LNCaP clone FGC (cell line): Measurements from ENCODE around the gene TMEM266.

Experiments used
- DNase-seq: peaks from one replicate; pipeline ENCODE4 v3.0.0-alpha.2; 2011; ENCODE audit warnings: low read depth
- H3K4me3 ChIP-seq: 2 replicates; pipeline ENCODE4 v1.5.1; 2011; ENCODE audit warnings: mild to moderate bottlenecking, low read depth, low read length, control low read depth
- TF ChIP-seq, protein P1 (sequence below): IDR thresholded peaks from 2 replicates; pipeline ENCODE4 v1.5.1; 2012; ENCODE audit warnings: mild to moderate bottlenecking; ENCODE audit not compliant: control insufficient read depth, insufficient read depth; ENCODE audit errors: extremely low read depth

The TMEM266 gene

GRCh38 chr15:76105911-76106310 lies 46.1 kb downstream of the TMEM266 start:
- TF ChIP-seq, protein P1, sequence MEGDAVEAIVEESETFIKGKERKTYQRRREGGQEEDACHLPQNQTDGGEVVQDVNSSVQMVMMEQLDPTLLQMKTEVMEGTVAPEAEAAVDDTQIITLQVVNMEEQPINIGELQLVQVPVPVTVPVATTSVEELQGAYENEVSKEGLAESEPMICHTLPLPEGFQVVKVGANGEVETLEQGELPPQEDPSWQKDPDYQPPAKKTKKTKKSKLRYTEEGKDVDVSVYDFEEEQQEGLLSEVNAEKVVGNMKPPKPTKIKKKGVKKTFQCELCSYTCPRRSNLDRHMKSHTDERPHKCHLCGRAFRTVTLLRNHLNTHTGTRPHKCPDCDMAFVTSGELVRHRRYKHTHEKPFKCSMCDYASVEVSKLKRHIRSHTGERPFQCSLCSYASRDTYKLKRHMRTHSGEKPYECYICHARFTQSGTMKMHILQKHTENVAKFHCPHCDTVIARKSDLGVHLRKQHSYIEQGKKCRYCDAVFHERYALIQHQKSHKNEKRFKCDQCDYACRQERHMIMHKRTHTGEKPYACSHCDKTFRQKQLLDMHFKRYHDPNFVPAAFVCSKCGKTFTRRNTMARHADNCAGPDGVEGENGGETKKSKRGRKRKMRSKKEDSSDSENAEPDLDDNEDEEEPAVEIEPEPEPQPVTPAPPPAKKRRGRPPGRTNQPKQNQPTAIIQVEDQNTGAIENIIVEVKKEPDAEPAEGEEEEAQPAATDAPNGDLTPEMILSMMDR: no peak
- peak; percentile 8 for DNase-seq
- H3K4me3 ChIP-seq: no peak overlapping the region

GRCh38 chr15:76107169-76107568 lies 47.4 kb downstream of the TMEM266 start:
- TF ChIP-seq, protein P1: no peak
- no peak overlapping the region for H3K4me3 ChIP-seq

DNA sequence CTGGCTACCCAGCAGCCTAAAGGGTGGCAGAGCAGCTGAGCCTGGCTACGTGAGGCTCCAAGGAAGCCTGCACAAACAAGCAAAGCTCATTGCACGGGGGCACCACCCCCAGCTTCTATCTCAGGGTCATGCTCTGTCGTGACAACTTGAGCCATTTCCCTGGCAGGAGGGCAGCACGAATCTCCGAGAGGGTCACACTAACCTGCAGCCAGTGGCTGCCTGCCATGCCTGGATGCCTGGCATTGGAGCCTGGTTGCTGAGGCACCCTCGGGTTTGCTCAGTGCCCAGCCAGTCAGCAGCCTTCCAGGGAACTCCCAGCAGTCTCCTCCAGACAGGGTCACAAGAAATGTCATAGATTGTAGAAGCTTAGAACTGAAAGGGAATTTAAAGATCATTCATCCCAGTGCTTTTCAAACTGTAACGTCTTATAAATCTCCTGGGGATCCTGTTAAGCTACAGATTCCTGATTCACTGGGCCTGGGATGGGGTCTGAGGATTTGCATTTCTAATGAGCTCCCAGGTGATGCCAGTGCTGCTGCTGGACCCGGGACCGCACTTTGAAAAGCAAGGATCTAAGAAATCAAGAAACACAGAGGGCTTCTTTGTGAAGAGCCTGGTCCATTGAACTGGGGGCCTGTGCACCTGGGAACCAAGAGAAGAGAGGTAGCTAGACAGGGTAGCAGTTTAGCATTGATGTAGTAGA lies 48.4 kb downstream of the TMEM266 start:
- TF ChIP-seq, protein P1: no peak
- DNase-seq: no peak
- no peak overlapping the region for H3K4me3 ChIP-seq

More at GRCh38 chr15:76107169-76107568, 47.4 kb downstream of the TMEM266 start:
- no peak for DNase-seq

DNA sequence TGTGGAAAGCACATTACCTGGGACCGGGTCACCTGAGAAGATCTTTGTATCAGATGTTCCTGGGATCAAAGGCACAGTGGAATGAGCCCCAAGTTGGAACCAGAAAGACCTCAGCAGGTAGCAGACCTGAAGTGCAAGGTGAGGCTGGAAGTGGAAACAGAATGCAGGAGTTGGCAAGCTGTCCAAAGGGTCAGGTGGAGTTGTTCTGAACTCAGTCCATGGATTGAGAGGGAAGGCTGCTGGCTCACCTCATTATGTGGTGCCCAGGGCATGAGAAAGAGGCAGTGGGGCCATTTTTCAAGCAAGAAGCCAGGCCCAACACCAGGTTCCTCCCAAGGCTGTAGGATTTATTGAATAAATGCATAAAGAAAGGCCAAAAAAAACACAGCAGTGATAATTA lies 49.3 kb downstream of the TMEM266 start:
- no peak overlapping the region for H3K4me3 ChIP-seq

GRCh38 chr15:76114561-76114960 lies 54.8 kb downstream of the TMEM266 start:
- no peak overlapping the region for H3K4me3 ChIP-seq
- no peak for DNase-seq
- TF ChIP-seq, protein P1: no peak

More for the DNA sequence above, 49.3 kb downstream of the TMEM266 start:
- TF ChIP-seq, protein P1: no peak
- DNase-seq: no peak

DNA sequence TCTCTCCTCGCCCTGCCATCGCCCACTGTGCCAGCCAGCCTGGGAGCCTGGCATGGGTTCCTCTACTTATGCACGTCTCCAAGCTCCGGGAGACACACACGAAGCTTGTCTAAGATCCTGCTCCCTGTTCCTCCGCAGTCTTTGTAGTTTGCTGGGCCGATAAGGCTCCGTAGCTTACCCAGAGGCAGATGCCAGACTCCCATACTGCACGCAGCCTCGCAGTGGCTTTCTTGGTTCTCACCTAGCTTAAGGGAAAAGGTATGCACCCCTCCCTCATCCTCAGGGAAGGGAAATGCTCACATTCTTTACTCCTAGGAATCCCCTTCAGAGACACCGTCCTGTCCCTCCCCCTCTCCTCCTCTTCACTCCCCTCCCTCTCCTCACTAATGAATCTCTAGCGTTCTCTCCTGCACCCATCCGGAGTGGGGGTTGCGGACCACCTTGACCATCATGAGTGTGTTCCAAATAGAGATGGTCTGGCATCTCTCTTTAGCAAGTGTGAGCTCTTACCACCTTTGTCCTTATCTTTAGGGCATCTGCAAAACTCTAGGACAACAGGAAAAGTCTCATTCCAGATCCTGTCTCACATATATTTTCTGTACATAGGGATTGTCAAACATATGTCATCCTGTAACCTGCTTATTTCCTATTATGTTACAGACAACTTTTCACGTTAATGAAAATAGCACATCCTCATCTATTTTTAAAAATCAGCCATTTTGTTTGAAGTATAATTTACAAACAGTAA lies 56.5 kb downstream of the TMEM266 start:
- no peak overlapping the region for H3K4me3 ChIP-seq
- DNase-seq: no peak
- TF ChIP-seq, protein P1: no peak

GRCh38 chr15:76117181-76117580 lies 57.4 kb downstream of the TMEM266 start:
- TF ChIP-seq, protein P1: no peak
- DNase-seq: no peak
- H3K4me3 ChIP-seq: no peak overlapping the region
